SK-MEL-5 (cell line): Measurements from ENCODE around the gene KIAA0513. TPM values are rescaled to one million over a fixed set of nuclear protein-coding genes. Genes with fewer than 3 reads are reported as not detected.
A peak's percentile ranks its signal among the peaks of the same experiment; 100 is the strongest.
"Not testable (repeated sequence)": the region's sequence is repeated elsewhere in the genome, so short reads cannot be mapped to it uniquely, and the experiment has no call there.

Experiments used
- DNase-seq: peaks from one replicate; pipeline ENCODE4 v3.0.0-alpha.2; 2016; ENCODE audit warnings: low read depth, low spot score
- in situ Hi-C: cut with HindIII; loops from 2 replicates; pipeline ENCODE4 v1.10.0; 2016; ENCODE audit warnings: low sequenced_read_pairs, high pct_unique_total_duplicates, low pct_unique_long_range_greater_than_20kb
- total RNA-seq: library from RNA; depleted of rRNA; stranded (reverse); fragments of >200 nt; shearing (Covaris generic); gene quantifications from 2 replicates; pipeline ENCODE4 v1.2.3, GENCODE V29; 2014

Gene KIAA0513
- total RNA-seq, 1 experiment from 2014 or later, result 2.9 TPM

GRCh38 chr16:85041219-85042166 is 13.9 kb downstream of the KIAA0513 start:
- in situ Hi-C loops, result no loop called here
- no peak for DNase-seq

DNA sequence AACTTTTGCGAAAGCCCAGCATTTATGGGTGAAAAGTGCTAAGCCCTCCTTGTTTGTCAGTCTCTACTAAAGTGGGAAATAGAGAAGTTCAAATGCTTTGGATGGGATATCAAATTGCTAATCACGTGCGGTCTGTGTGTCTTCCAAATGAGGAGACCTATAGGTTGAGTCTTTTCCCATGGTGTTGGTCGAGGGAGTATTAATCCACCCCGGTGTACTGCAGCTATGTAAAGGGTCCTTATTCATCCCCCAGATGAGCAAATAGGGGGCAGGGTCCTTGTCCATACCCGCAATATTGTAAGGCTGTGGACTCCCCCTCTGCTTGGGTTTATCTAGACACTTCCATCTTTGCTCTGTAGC is 14.6 kb downstream of the KIAA0513 start:
- DNase-seq, result no peak
- in situ Hi-C loops, result no loop called here

- no peak for DNase-seq
- in situ Hi-C loops, result no loop called here
Observed at GRCh38 chr16:85042606-85043005, 15.0 kb downstream of the KIAA0513 start.

DNA sequence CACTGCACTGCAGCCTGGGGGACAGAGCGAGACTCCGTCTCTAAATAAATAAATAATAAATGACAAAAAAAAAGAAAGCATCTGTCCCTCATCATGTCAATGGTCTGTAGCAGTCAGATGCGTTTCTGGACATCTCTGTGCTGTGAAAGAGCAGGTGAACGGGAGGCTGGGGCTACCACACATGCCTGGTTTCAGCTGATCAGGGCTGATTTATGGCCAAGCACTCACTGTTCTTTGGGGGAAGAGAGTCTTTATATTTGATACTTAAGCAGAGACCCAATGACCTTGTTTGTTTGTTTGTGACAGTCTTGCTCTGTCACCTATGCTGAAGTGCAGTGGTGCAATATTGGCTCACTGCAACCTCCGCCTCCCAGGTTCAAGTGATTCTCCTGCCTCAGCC is 17.5 kb downstream of the KIAA0513 start:
- DNase-seq, result no peak
- in situ Hi-C loops, result no loop called here

GRCh38 chr16:85045641-85046471 is 18.3 kb downstream of the KIAA0513 start:
- DNase-seq, result no peak
- in situ Hi-C loops, result no loop called here

DNA sequence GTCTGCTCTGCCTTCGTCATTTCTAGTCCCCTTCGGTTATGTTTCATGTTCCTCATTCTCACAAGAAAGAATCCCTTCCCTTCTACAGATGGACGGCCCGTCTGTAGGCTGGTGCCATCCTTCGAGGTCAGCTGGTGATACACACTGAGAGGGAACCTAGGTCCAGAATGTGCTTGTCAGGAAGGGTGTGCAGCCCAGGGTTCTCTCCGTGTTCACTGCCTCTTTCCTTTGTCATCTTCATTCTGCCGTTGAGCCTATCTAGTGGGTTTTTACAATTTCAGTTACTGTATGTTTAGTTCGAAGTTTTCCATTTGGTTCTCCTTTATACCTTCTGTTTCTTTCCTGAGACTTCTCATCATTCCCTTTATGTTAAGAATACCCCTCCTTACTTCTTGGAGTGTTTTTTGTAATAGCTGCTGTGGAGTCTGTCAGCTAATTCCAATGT is 18.9 kb downstream of the KIAA0513 start:
- in situ Hi-C loops, result no loop called here

DNA sequence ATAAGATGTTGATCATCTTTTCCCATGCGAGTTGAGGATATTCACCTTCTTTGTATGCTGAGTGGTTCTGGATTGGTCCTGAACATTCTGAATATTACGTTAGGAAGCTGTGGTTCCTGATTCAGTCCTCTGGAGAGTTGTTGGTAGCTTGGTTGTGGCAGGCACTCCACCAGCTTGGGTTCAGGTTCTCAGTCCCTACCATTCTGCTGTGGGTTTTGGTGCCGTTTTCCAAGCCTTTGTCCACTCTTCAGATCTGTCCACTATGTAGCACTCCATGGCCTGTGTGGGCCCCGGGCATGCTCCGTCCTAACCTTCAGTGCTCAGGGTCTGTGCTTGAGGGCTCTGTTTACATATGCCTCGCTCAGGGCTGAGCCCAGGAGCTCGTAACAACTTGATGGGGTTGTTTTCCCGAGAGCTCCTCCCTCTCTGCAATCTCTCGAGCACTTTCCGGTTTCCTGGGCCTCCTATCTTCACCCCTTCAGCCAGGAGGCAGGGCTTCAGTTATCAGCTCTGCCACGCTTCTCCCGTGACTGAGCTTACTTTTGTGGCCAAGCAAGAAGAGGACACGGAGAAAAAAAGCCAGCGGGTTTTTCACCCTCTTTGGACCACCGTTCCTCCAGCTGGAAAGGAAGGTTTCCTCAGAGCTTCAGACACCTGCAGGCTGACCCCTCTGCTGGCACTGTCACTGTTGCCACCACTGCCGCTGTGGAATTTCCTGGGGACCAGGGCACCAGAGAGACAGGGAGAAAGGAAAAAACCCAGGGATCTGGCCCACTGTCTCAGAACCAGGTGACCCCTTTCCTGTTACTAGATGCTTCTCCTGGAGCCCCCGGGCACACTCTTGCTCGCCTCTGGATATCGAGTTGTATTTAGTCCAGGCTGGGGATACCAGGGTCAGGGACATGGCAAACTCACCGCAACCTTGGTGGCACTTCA is 19.6 kb downstream of the KIAA0513 start:
- DNase-seq, result no peak
- in situ Hi-C loops, result no loop called here

More for the DNA sequence above, 18.9 kb downstream of the KIAA0513 start:
- no peak for DNase-seq

DNA sequence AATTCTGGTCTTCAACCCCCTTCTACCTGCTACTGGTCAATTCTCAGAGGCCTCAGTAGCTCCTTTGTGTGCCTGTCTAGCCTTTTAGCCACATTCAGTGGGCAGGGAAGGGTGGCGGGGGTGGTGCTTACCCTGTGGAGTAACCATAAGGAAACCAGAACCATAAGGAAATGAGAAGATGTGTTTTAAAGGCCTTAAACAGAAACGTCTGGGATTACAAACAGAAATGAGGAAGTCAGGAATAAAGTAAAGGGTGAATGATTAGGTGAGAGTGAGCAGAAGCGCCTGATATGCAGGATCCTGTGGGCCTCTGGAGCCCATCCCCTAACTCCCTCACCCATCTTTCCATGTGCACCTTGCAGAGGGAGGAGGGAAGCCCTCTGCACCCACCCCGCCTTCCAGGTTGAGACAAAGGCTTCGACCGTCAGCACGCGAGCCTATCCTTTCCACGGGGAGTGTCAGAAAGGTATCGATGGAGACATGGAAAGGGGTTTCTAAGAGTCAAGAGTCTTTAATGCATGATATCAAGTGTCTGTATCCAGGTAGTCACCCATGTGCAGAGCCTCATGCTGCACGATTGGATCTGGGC is 20.4 kb downstream of the KIAA0513 start:
- DNase-seq, result no peak
- in situ Hi-C loops, result no loop called here

GRCh38 chr16:85048921-85049562 is 21.4 kb downstream of the KIAA0513 start:
- in situ Hi-C loops, result no loop called here
- no peak for DNase-seq

- in situ Hi-C loops, result no loop called here
- no peak for DNase-seq
Observed at GRCh38 chr16:85049706-85050305, 22.2 kb downstream of the KIAA0513 start.

DNA sequence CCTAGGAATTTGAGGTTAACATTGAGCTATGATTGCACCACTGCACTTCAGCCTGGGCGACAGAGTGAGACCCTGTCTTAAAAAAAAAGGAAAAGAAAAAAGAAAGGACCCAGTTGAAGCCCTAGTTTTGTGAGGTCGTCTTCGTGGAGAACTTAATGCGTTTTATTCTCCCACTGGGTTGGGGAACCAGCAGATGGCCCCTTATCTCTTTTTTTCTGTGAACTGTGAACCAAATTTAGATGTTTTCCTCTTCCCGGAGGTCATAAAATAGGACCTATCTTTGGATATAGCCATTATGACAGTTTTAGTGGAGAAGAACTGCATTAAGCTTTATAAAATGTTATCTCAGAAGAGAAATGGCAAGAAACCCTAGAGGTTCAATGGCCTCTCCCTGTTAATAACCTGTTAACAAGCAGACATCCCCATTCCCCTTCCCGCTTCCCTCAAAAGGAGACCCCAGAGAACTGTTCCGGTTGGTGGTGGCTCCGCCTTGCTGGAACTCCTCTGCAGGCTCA is 23.5 kb downstream of the KIAA0513 start:
- no peak for DNase-seq
- in situ Hi-C loops, result no loop called here

DNA sequence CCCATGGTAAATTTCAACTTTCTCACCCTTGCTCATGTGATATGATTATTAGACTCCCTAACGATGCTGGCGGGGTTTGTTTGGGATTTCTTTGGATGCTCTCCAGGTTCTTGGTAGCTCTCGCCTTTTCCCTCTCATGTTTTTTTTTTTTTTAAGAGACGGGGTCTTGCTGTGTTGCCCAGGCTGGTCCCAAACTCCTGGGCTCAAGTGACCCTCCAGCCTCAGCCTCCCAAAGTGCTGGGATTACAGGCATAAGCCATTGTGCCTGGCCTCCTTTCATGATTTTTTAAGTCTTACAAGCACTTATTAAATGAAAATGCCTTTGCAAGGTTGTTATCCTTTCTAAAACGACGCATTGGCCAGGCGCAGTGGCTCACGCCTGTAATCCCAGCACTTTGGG is 24.1 kb downstream of the KIAA0513 start:
- in situ Hi-C loops, result no loop called here
- no peak for DNase-seq

- in situ Hi-C loops, result no loop called here
- DNase-seq, result no peak
Observed at GRCh38 chr16:85052536-85052935, 24.9 kb downstream of the KIAA0513 start.

GRCh38 chr16:85054321-85054720 is 26.7 kb downstream of the KIAA0513 start:
- DNase-seq, in situ Hi-C loops: not testable (repeated sequence)

GRCh38 chr16:85054948-85055492 is 27.4 kb downstream of the KIAA0513 start:
- in situ Hi-C loops, result no loop called here
- peak; percentile 3 for DNase-seq
